Measurements from ENCODE around the gene TPP1. TPM values are rescaled to one million over a fixed set of nuclear protein-coding genes. Genes with fewer than 3 reads are reported as not detected.
A peak's percentile ranks its signal among the peaks of the same experiment; 100 is the strongest.

Gene TPP1
- total RNA-seq, 2 donors from 2014 or later = 66.7 to 75.6 TPM

DNA sequence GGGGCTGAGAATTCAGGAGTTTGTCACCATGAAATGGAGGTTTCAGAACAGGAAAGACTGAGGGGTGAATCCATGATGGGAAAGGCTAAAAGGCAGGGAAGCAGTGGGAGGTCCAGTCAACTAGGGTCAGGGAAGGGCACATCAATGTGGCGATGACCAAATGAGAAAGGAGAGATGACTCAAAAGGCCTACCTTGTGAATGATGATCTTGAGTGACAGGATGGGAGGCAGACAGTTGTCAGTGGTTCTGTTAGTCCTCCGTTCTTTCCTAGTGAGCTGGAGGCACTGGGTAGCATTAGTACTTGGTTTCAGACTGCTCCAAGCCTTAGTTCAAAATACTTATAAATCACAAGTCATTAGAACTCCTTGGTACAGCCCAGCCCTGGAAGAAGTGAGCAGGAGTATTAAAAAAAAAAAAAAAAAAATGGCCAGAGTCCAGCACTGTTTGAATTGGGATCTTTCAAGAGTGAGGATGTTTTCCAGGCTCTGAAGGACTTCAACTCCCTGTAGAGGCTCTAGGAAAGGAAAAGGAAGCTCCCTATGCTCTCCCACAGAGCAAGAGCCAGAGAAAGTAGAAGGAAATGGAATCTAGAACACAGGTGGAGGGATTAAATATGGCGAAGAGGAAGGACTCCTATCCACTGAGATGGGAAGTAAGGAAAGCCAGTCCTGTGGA is 44.7 kb upstream of the TPP1 start:
- Histone ChIP-seq H3K9me3 (no peaks in the 10 kb centered on the region), H3K4me3 (no peak overlapping the region), H3K36me3 (no peaks in the 10 kb centered on the region), H3K27me3 (replicated peaks; ENCODE audit: insufficient read depth) (no peaks in the 10 kb centered on the region), H3K4me1 (ENCODE audit: control insufficient read depth in 1 of 2, low read depth in 2 of 2) (no peaks in the 10 kb centered on the region), H3K27ac (peak overlapping the region in 1 of 2 donors; percentile 0)
- ATAC-seq (ENCODE audit: insufficient number of reproducible peaks, low FRiP score, low read depth) = no peak
- DNase-seq (ENCODE audit: low spot score) = no peak
- TF ChIP-seq, protein P1, sequence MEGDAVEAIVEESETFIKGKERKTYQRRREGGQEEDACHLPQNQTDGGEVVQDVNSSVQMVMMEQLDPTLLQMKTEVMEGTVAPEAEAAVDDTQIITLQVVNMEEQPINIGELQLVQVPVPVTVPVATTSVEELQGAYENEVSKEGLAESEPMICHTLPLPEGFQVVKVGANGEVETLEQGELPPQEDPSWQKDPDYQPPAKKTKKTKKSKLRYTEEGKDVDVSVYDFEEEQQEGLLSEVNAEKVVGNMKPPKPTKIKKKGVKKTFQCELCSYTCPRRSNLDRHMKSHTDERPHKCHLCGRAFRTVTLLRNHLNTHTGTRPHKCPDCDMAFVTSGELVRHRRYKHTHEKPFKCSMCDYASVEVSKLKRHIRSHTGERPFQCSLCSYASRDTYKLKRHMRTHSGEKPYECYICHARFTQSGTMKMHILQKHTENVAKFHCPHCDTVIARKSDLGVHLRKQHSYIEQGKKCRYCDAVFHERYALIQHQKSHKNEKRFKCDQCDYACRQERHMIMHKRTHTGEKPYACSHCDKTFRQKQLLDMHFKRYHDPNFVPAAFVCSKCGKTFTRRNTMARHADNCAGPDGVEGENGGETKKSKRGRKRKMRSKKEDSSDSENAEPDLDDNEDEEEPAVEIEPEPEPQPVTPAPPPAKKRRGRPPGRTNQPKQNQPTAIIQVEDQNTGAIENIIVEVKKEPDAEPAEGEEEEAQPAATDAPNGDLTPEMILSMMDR (IDR thresholded peaks at IDR 0.05) = no peak

GRCh38 chr11:6660712-6661111 is 41.5 kb upstream of the TPP1 start:
- peaks cover 4 to 19% of the 10 kb centered on the region in 2 donors for H3K4me1 ChIP-seq (ENCODE audit: control insufficient read depth in 1 of 2, low read depth in 2 of 2)
- ATAC-seq (ENCODE audit: insufficient number of reproducible peaks, low FRiP score, low read depth) (no peak), DNase-seq (ENCODE audit: low spot score) (no peak)
- H3K36me3 ChIP-seq = no peaks in the 10 kb centered on the region
- TF ChIP-seq, protein P1 (IDR thresholded peaks at IDR 0.05) = no peak
- H3K9me3 ChIP-seq = no peaks in the 10 kb centered on the region
- H3K27me3 ChIP-seq (replicated peaks; ENCODE audit: insufficient read depth) = no peaks in the 10 kb centered on the region
- no peak overlapping the region for H3K4me3 ChIP-seq
- no peak overlapping the region for H3K27ac ChIP-seq

DNA sequence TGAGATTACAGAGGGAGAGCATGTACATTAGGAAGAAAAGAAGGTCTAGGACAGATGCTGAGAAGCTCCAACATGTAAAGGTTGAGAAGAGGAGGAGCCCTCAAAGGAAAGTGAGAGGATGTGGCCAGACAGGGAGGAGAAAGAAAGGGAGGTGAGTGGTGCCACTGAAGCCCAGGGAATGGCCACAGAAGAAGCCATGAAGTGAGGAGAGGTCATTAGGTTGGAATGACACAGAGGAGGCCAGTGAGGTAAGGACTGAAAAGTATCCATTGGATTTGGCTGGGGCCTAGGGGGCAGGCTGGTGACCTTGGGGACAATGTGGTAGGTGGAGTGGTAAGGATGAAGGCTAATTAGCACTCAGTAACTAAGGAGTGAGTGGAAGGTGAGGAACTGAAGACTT is 39.4 kb upstream of the TPP1 start:
- no peak for DNase-seq (ENCODE audit: low spot score)
- no peak overlapping the region for H3K4me3 ChIP-seq
- no peak for ATAC-seq (ENCODE audit: insufficient number of reproducible peaks, low FRiP score, low read depth)
- peaks cover 9 to 33% of the 10 kb centered on the region in 2 donors for H3K4me1 ChIP-seq (ENCODE audit: control insufficient read depth in 1 of 2, low read depth in 2 of 2)
- H3K27ac ChIP-seq = no peak overlapping the region
- TF ChIP-seq, protein P1 (IDR thresholded peaks at IDR 0.05) = no peak
- no peaks in the 10 kb centered on the region for H3K36me3 ChIP-seq
- H3K27me3 ChIP-seq (replicated peaks; ENCODE audit: insufficient read depth) = no peaks in the 10 kb centered on the region
- no peaks in the 10 kb centered on the region for H3K9me3 ChIP-seq

DNA sequence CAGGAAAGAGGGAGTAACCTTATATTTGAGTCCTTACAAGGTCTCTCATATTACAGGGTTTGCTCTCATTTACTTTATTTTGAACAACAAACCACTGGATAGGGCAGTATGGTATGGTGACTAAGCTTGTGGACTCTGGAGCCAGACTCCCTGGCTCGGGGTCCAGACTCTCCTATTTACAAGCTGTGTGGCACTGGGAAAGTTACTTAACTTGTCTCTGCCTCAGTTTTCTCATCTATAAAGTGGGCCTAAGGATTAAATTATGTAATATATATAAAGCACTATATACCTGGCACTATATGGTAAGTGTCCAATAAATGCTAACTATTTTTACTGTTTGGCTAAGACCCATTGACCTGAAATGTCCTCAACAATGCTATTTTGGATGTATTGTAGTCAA is 38.1 kb upstream of the TPP1 start:
- no peak for ATAC-seq (ENCODE audit: insufficient number of reproducible peaks, low FRiP score, low read depth)
- DNase-seq (ENCODE audit: low spot score) = no peak
- no peaks in the 10 kb centered on the region for H3K27me3 ChIP-seq (replicated peaks; ENCODE audit: insufficient read depth)
- no peak overlapping the region for H3K4me3 ChIP-seq
- no peaks in the 10 kb centered on the region for H3K36me3 ChIP-seq
- H3K27ac ChIP-seq = peak overlapping the region; percentile 83 to 86
- H3K4me1 ChIP-seq (ENCODE audit: control insufficient read depth in 1 of 2, low read depth in 2 of 2) = peaks cover 9 to 39% of the 10 kb centered on the region in 2 donors
- TF ChIP-seq, protein P1 (IDR thresholded peaks at IDR 0.05) = no peak
- H3K9me3 ChIP-seq = no peaks in the 10 kb centered on the region

- Histone ChIP-seq H3K27me3 (replicated peaks; ENCODE audit: insufficient read depth) (no peaks in the 10 kb centered on the region), H3K4me1 (ENCODE audit: control insufficient read depth in 1 of 2, low read depth in 2 of 2) (peaks cover 9 to 39% of the 10 kb centered on the region in 2 donors), H3K36me3 (no peaks in the 10 kb centered on the region), H3K4me3 (peak overlapping the region; percentile 83), H3K9me3 (no peaks in the 10 kb centered on the region), H3K27ac (peak overlapping the region; percentile 83 to 86)
- ATAC-seq (ENCODE audit: insufficient number of reproducible peaks, low FRiP score, low read depth) (no peak), DNase-seq (ENCODE audit: low spot score) (no peak)
- TF ChIP-seq, protein P1 (IDR thresholded peaks at IDR 0.05) = no peak
Measured at GRCh38 chr11:6656936-6657335, 37.7 kb upstream of the TPP1 start.
